Measurements from ENCODE around the gene GFRA4. TPM values are rescaled to one million over a fixed set of nuclear protein-coding genes. Genes with fewer than 3 reads are reported as not detected.

The GFRA4 gene
- total RNA-seq, 1 experiment from 2014 or later, result not detected

DNA sequence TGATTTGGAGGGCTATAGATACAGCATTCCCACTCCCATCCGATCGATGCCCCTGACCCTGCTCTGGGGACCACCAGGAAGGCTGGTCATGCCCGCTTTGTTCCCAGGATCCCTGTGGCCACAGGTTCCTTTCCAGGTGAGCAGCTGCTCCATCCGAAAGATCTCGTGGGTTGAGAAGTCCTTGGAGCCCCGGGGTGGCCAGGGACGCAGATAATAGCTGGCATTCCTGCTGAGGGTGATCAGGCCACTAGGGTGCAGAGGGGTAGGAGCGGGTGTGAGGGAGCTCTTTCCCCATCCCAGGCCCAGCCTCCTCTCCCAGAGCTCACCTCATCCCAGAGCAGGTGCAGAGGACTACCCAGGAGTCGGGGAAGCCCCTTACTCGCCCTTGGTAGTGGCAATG is 11.2 kb upstream of the GFRA4 start:
- Histone ChIP-seq H3K79me2 (ENCODE audit: insufficient read depth, low read length) (no peaks in the 10 kb centered on the region), H3K4me2 (ENCODE audit: insufficient read depth, insufficient read length, low read length) (no peak overlapping the region), H3K18ac (ENCODE audit: insufficient read length, low read depth, low read length) (no peak overlapping the region), H3K9ac (ENCODE audit: extremely low read depth, insufficient read length, low read length) (no peak overlapping the region), H3K79me1 (ENCODE audit: insufficient read depth, low read depth, low read length, poor library complexity, severe bottlenecking) (no peaks in the 10 kb centered on the region), H3K27ac (ENCODE audit: insufficient read length, low read depth, low read length) (no peak overlapping the region), H3K4ac (ENCODE audit: low read depth, low read length) (no peak overlapping the region), H4K20me1 (ENCODE audit: control insufficient read depth, insufficient read depth, insufficient read length) (no peaks in the 10 kb centered on the region), H3K23me2 (ENCODE audit: insufficient read length, low read depth, low read length, poor library complexity, severe bottlenecking) (no peaks in the 10 kb centered on the region), H4K91ac (ENCODE audit: insufficient read length, low read depth, low read length) (no peak overlapping the region), H4K5ac (ENCODE audit: insufficient read length, low read depth, low read length) (no peak overlapping the region), H4K8ac (replicated peaks; ENCODE audit: insufficient read length, low read depth, low read length) (no peak overlapping the region), H2BK20ac (ENCODE audit: low read depth, low read length, poor library complexity, severe bottlenecking) (no peak overlapping the region), H2BK12ac (ENCODE audit: insufficient read length, low read depth, low read length) (no peak overlapping the region), H3K23ac (ENCODE audit: insufficient read length, low read depth, low read length) (no peak overlapping the region), H3K14ac (ENCODE audit: insufficient read depth, low read length) (no peak overlapping the region), H3K27me3 (ENCODE audit: insufficient read depth, low read length) (0 out of 2 replicates have a peak, but pooled peaks cover 2% of the 10 kb centered on the region), H2BK15ac (ENCODE audit: low read depth, low read length) (no peak overlapping the region), H2BK5ac (ENCODE audit: insufficient read length, low read length) (no peak overlapping the region), H3K4me1 (ENCODE audit: insufficient read depth, low read length) (no peaks in the 10 kb centered on the region), H2AK5ac (ENCODE audit: insufficient read length, low read length) (no peak overlapping the region), H3T11ph (ENCODE audit: low read length) (no peak overlapping the region), H3K56ac (ENCODE audit: insufficient read length, low read depth, low read length) (no peak overlapping the region), H2AFZ (ENCODE audit: low read length) (no peak overlapping the region), H3K9me3 (ENCODE audit: control insufficient read depth, low read depth, low read length) (no peaks in the 10 kb centered on the region), H2BK120ac (ENCODE audit: low read depth, low read length, poor library complexity, severe bottlenecking) (no peak overlapping the region)
- Mint-ChIP-seq H3K27me3 (ENCODE audit: low read depth) (peaks cover 26% of the 10 kb centered on the region), H3K9me3 (no peaks in the 10 kb centered on the region; a peak in 1 of 5 replicates), H3K36me3 (ENCODE audit: insufficient read depth in 1 of 3, low read depth in 3 of 3) (no peaks in the 10 kb centered on the region), H3K27ac (peak overlapping the region in 1 of 3 experiments; percentile 54; a peak in 1 of 7 replicates), H3K4me3 (no peak overlapping the region), H3K4me1 (peaks cover 13 to 22% of the 10 kb centered on the region in 2 experiments)
- WGBS (ENCODE audit: extremely low coverage, insufficient read length, low lambda C conversion rate), result no CpG with 5 or more reads among the region's 10 CpGs
- no peak for DNase-seq
- TF ChIP-seq, protein P1, sequence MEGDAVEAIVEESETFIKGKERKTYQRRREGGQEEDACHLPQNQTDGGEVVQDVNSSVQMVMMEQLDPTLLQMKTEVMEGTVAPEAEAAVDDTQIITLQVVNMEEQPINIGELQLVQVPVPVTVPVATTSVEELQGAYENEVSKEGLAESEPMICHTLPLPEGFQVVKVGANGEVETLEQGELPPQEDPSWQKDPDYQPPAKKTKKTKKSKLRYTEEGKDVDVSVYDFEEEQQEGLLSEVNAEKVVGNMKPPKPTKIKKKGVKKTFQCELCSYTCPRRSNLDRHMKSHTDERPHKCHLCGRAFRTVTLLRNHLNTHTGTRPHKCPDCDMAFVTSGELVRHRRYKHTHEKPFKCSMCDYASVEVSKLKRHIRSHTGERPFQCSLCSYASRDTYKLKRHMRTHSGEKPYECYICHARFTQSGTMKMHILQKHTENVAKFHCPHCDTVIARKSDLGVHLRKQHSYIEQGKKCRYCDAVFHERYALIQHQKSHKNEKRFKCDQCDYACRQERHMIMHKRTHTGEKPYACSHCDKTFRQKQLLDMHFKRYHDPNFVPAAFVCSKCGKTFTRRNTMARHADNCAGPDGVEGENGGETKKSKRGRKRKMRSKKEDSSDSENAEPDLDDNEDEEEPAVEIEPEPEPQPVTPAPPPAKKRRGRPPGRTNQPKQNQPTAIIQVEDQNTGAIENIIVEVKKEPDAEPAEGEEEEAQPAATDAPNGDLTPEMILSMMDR (conservative IDR thresholded peaks at IDR 0.05), result no peak
